Epithelial cell of prostate (primary cell): ENCODE results near the gene COL2A1.

ENCODE experiments used
- DNase-seq: peaks from one replicate; pipeline ENCODE4 v3.0.0-alpha.2; 2011; ENCODE audit warnings: low read depth, low spot score
- H3K27ac ChIP-seq: fragments of 450-650 bp; 2 replicates; pipeline ENCODE4 v1.5.1; 2017; ENCODE audit warnings: mild to moderate bottlenecking

COL2A1 gene

GRCh38 chr12:48031135-48031960 lies 27.1 kb upstream of the COL2A1 start:
- no peak overlapping the region for H3K27ac ChIP-seq
- DNase-seq = no peak

GRCh38 chr12:48030173-48030650 lies 25.9 kb upstream of the COL2A1 start:
- no peak for DNase-seq
- no peak overlapping the region for H3K27ac ChIP-seq

- no peak for DNase-seq
- no peak overlapping the region for H3K27ac ChIP-seq
Measured at GRCh38 chr12:48029491-48030172, 25.4 kb upstream of the COL2A1 start.

- DNase-seq = no peak
- no peak overlapping the region for H3K27ac ChIP-seq
Measured at GRCh38 chr12:48028541-48029431, 24.5 kb upstream of the COL2A1 start.

GRCh38 chr12:48027183-48028002 lies 23.1 kb upstream of the COL2A1 start:
- no peak overlapping the region for H3K27ac ChIP-seq
- DNase-seq = no peak

- no peak for DNase-seq
Measured at GRCh38 chr12:48026060-48026827, 22.0 kb upstream of the COL2A1 start.

GRCh38 chr12:48025281-48025680 lies 21.0 kb upstream of the COL2A1 start:
- DNase-seq = no peak
- H3K27ac ChIP-seq = no peak overlapping the region

More at GRCh38 chr12:48026060-48026827, 22.0 kb upstream of the COL2A1 start:
- no peak overlapping the region for H3K27ac ChIP-seq

GRCh38 chr12:48024735-48025134 lies 20.5 kb upstream of the COL2A1 start:
- H3K27ac ChIP-seq = no peak overlapping the region
- DNase-seq = no peak

GRCh38 chr12:48023386-48023785 lies 19.1 kb upstream of the COL2A1 start:
- DNase-seq = no peak
- H3K27ac ChIP-seq = no peak overlapping the region

- H3K27ac ChIP-seq = no peak overlapping the region
Measured at GRCh38 chr12:48022676-48023385, 18.6 kb upstream of the COL2A1 start.

GRCh38 chr12:48022180-48022521 lies 17.9 kb upstream of the COL2A1 start:
- no peak for DNase-seq
- no peak overlapping the region for H3K27ac ChIP-seq

More at GRCh38 chr12:48022676-48023385, 18.6 kb upstream of the COL2A1 start:
- no peak for DNase-seq

GRCh38 chr12:48021485-48022179 lies 17.4 kb upstream of the COL2A1 start:
- DNase-seq = no peak
- no peak overlapping the region for H3K27ac ChIP-seq

- no peak overlapping the region for H3K27ac ChIP-seq
- no peak for DNase-seq
Measured at GRCh38 chr12:48019639-48020265, 15.5 kb upstream of the COL2A1 start.

- DNase-seq = no peak
- H3K27ac ChIP-seq = no peak overlapping the region
Measured at GRCh38 chr12:48018618-48018995, 14.3 kb upstream of the COL2A1 start.

- H3K27ac ChIP-seq = no peak overlapping the region
- DNase-seq = no peak
Measured at GRCh38 chr12:48017921-48018617, 13.8 kb upstream of the COL2A1 start.

GRCh38 chr12:48017496-48017895 lies 13.2 kb upstream of the COL2A1 start:
- no peak for DNase-seq
- H3K27ac ChIP-seq = no peak overlapping the region
